ENCODE measurements around the gene RAP1GAP2.
"Not testable (repeated sequence)": the region's sequence is repeated elsewhere in the genome, so short reads cannot be mapped to it uniquely, and the experiment has no call there.

Gene RAP1GAP2

DNA sequence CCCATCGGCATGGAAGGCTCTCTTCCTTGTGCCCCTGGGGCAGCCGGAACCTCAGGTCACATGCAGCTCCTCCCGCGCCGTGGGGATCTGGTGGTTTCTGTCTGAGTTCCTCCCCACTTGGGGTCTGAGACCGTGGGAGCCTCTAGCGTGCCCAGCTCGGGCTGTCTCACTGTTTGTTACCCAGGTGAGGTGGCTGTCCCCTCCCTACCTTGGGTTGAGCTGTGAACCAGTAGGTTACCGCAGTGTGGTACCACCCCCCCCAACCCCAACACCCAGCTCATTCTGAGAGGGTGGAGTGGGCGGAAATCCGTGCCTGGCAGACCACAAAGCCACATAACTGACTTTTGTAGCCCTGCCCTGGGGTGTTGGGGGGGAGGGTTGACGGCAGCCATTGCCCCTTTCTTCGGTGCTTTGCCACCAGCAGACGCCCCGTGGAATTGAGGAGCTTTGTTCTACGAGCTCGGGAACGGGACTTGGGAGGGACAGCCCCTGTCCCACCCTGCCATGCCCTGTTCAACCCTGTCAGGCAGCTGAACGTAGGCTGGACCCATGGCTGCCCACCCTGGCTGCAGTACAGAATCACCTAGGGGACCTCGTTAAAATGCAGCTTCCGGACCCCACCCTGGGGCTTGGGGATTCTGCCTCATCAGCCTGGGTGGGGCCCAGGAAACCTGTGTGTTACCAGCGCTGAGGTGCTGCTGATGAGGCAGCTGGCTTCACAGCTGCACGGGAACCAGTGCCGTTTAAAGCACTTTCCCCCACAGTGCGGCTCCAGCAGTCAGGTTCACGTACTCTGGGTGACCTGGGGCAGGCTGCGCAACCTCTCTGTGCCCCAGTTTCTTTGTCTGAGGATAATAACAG, 18.5 kb downstream of the RAP1GAP2 start:
- DNase-seq (ENCODE audit: low read depth), result no peak

GRCh38 chr17:2815781-2816185, 19.5 kb downstream of the RAP1GAP2 start:
- no peak for DNase-seq (ENCODE audit: low read depth)

DNA sequence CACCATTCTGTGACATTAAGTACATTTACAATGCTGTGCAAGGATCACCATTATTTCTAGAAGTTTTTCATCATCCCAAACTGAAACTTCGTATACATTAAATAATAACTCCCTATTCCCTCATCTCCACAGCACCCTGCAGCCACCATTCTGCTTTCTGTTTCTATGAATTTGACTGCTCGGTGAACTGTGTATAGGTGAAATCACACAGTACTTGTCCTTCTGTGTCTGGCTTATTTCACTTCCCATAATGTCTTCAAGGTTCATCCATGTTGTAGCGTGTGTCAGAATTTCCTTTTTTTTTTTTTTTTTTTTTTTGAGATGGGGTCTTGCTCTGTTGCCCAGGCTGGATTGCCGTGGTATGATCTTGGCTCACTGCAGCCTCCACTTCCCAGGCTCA, 20.4 kb downstream of the RAP1GAP2 start:
- no peak for DNase-seq (ENCODE audit: low read depth)

- DNase-seq (ENCODE audit: low read depth), result not testable (repeated sequence)
Measured at GRCh38 chr17:2819294-2819693, 23.1 kb downstream of the RAP1GAP2 start.

- DNase-seq (ENCODE audit: low read depth), result no peak
Measured at GRCh38 chr17:2819921-2820501, 23.8 kb downstream of the RAP1GAP2 start.

DNA sequence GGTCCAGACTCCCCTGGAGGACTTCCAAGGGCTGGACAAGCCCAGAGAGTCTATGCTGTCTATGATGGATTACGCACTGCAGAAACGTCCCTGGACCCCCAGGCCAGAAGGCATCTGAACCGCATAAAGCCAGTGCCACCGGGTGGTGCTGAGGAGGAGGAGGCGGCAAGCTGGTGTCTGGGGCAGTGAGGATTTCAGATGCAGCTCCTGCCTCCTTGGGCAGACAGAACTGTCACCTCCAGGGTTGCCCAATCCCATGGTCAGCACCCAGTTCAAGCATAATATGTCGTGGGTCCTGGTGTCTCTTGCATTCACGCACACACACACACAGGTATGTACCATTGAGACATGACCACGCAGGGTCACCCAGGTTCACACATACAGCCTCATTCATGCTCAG, 25.6 kb downstream of the RAP1GAP2 start:
- no peak for DNase-seq (ENCODE audit: low read depth)

GRCh38 chr17:2822358-2822757, 26.1 kb downstream of the RAP1GAP2 start:
- DNase-seq (ENCODE audit: low read depth), result no peak

GRCh38 chr17:2825253-2825970, 29.2 kb downstream of the RAP1GAP2 start:
- no peak for DNase-seq (ENCODE audit: low read depth)

GRCh38 chr17:2828397-2829038, 32.3 kb downstream of the RAP1GAP2 start:
- DNase-seq (ENCODE audit: low read depth), result no peak

- DNase-seq (ENCODE audit: low read depth), result no peak
Measured at GRCh38 chr17:2830678-2831077, 34.4 kb downstream of the RAP1GAP2 start.

- DNase-seq (ENCODE audit: low read depth), result no peak
Measured at GRCh38 chr17:2835780-2836179, 39.5 kb downstream of the RAP1GAP2 start.

- no peak for DNase-seq (ENCODE audit: low read depth)
Measured at GRCh38 chr17:2837147-2837561, 40.9 kb downstream of the RAP1GAP2 start.

DNA sequence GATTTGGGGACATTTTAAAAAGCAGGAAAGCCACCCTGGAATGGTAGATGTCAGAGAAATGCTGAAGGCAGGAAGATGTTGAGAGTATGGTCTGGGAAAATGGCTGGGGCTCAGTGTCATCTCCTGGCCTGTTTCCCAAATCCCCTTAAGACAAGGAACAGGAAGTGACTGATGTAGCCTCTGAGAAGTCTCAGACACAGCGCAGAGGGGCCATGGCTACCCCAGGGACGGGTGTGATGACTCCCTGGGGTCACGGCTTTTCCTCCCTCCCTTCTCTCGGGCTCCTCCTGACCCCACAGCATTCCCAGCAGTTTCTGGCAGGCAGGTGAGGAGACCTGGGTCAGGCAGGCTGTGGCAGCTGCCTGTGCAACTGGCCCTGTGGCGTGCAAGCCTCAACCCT, 45.4 kb downstream of the RAP1GAP2 start:
- DNase-seq (ENCODE audit: low read depth), result no peak

- no peak for DNase-seq (ENCODE audit: low read depth)
Measured at GRCh38 chr17:2842464-2842863, 46.2 kb downstream of the RAP1GAP2 start.

- no peak for DNase-seq (ENCODE audit: low read depth)
Measured at GRCh38 chr17:2844416-2844815, 48.2 kb downstream of the RAP1GAP2 start.

GRCh38 chr17:2847381-2848333, 51.4 kb downstream of the RAP1GAP2 start:
- no peak for DNase-seq (ENCODE audit: low read depth)

DNA sequence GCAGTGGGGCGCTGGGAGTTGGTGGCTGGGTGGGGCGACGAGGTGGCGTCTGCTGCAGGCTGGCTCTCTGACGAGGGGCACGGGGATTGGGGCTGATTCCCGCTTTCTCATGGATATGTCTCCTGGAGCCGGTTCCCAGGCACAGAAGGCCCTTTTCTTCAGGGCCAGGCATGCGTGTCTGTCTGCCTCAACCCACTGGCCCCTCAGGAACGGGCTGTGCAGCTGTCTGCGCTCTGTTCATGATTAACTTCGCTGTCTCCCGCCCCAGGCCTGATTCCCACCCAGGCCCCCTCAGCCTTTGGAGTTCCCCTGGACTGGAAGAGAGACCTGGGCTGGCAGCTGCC, 53.1 kb downstream of the RAP1GAP2 start:
- DNase-seq (ENCODE audit: low read depth), result no peak

DNA sequence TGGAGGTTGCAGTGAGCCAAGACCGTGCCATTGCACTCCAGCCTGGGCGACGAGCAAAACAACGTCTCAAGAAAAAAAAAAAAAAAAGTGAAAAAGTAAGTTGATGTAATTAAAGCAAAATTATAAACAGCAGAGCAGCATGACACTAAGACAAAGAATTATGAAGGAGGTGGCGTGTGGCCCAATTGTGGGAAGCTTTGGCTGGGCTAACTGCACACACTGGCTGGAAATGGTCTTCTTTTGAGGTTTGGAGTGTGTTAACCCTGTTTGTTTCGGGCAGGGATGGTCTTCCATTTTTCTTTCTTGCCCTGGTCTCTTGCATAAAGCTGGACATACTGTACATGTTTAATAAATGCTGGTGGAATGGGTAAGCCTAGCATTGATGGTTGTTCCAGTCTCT, 54.8 kb downstream of the RAP1GAP2 start:
- DNase-seq (ENCODE audit: low read depth), result no peak

- no peak for DNase-seq (ENCODE audit: low read depth)
Measured at GRCh38 chr17:2851615-2852014, 55.4 kb downstream of the RAP1GAP2 start.

DNA sequence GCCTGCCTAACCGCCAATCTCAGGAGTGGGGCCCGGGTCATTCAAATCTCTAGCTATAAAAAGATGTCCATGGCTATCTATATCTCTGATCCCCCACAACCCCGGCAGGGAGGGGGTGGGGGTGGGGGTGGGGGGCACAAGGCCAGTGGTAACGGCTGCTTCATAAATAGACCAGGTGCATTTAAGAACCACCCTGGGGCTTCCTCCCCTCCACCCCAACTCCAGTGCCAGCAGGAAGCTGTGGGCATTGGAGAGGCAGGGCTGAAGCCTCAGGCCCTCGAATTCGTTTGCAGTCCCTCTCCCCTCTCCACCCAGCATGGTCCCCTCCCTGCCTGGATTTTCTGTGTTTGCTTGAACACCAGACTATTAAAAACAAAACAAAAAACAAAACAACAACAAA, 56.0 kb downstream of the RAP1GAP2 start:
- no peak for DNase-seq (ENCODE audit: low read depth)

- DNase-seq (ENCODE audit: low read depth), result no peak
Measured at GRCh38 chr17:2852729-2853282, 56.6 kb downstream of the RAP1GAP2 start.
